Activated naive CD8-positive, alpha-beta T cell treated with anti-CD3 and anti-CD28 coated beads, Interleukin-2, amount 50 U/mL, for 24 hours (primary cell): ENCODE measurements around the gene CDH4.

Source experiments
- ATAC-seq: fragments of 150-1000 bp; cut with Tn5 transposase; one replicate; pipeline ENCODE4 v1.10.0; 2021
- DNase-seq: peaks from one replicate; pipeline ENCODE4 v3.0.0; 2021
- H3K27ac Mint-ChIP-seq: one replicate; pipeline ENCODE4 v1.8.0; 2021; ENCODE audit warnings: mild to moderate bottlenecking, mixed read lengths
- H3K27me3 Mint-ChIP-seq: one replicate; pipeline ENCODE4 v1.8.0; 2021; ENCODE audit warnings: mixed read lengths
- H3K36me3 Mint-ChIP-seq: one replicate; pipeline ENCODE4 v1.8.0; 2021; ENCODE audit warnings: low read depth, mixed read lengths
- H3K4me1 Mint-ChIP-seq: one replicate; pipeline ENCODE4 v1.8.0; 2021; ENCODE audit warnings: mixed read lengths
- H3K4me3 Mint-ChIP-seq: one replicate; pipeline ENCODE4 v1.8.0; 2021; ENCODE audit warnings: mild to moderate bottlenecking, moderate library complexity, mixed read lengths
- H3K9me3 Mint-ChIP-seq: one replicate; pipeline ENCODE4 v1.8.0; 2021; ENCODE audit warnings: mixed read lengths

CDH4 gene

DNA sequence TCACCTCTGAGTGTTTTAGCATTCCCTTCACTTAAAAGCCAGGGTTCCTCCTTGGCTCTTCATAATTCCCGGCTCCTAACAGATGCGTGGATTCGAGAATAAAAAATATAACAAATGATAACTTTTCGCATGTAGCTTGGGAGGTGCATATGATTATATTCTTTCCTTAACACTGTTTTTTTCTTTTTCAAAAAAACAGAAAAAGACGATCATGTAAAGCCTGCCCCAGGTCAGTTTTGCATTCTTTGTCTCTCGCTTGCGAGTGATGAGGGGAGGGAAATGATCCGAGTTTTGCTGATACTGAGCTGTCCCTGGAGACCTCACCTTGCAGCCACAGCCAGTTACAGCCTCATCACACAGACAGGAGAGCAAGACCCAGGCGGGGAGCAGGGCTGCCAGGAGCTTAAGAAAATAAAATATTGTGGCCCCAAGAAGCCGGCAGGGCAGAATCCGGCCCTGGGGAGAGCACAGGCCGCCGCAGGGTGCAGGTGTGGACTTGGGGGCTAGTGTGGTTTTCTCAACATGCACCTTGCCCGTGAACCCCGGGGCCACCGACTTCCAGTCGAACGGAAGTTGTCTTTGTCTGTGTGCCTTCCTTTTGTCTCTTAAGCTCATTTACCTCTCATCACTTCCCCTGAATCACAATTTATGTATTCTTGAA lies 511.8 kb downstream of the CDH4 start:
- Mint-ChIP-seq H3K9me3 (no peaks in the 10 kb centered on the region), H3K4me1 (no peaks in the 10 kb centered on the region), H3K27me3 (no peaks in the 10 kb centered on the region), H3K36me3 (no peaks in the 10 kb centered on the region), H3K27ac (no peak overlapping the region), H3K4me3 (no peak overlapping the region)
- DNase-seq (no peak), ATAC-seq (no peak)

DNA sequence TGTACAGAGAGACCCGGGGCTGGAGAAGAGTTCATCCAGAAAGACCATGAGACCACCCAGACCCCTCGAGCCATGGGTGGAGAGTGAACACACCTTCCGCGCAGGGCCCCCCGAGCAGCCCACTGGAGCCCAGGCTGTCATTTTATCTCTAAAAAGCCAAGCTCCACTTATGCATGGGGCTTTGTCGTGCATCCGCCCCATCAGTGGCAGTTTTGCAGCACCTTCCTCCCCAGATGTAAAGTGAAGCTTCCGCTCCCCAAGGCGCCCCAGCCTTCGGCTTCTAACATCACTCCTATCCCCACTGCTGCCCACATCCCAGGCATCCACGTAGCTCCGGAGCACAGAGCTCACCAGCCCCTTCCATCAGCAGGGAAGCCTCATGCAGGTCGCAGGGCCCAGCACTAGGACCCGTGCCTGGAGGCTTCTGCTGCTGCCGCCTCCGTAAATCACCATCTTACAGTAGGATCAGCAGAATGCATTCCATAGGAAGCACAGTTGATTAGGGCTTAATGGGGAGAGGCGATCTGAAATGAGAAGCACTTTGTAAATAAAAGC lies 512.5 kb downstream of the CDH4 start:
- no peak for DNase-seq

DNA sequence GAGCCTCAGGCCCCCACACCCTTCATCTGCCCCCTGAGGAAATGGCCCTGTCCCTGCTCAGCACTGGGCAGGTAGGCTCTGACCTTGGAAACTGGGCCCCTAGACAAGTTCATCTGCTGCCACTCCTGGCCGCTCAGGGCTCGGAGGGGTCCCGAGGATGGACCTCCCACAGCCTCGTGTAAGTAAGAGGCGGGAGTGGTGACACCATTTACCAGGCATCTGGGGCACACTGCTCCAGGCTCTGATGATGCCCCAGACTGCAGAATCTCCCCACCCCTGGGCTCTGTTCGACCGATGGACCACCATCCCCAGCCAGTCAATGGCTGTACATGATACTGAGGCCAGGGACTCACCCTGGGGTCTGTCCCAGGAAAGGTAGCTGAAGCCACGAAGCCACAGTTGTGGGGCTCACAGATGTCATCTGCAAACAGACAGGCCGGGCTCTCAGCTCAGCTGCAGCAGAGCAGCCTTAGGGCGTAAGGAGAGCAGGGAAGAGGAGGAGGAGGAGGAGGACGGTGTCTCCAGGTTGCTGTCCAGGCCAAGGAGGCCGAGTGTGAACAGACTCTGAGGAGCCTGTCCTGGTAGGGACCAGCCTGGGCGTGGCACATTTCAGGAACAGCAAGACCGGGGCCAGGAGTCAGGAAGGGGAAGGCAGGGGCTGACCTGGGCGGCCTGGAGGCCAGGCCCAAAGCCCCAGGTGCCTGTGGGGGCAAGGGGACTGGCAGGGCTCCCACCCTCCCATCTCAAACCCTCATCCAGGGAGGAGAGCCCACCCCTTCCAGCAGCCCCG lies 513.2 kb downstream of the CDH4 start:
- no peak overlapping the region for H3K27ac Mint-ChIP-seq
- no peaks in the 10 kb centered on the region for H3K36me3 Mint-ChIP-seq
- H3K9me3 Mint-ChIP-seq = no peaks in the 10 kb centered on the region
- H3K4me3 Mint-ChIP-seq = no peak overlapping the region
- no peaks in the 10 kb centered on the region for H3K4me1 Mint-ChIP-seq
- DNase-seq (no peak), ATAC-seq (no peak)
- H3K27me3 Mint-ChIP-seq = no peaks in the 10 kb centered on the region

More for the DNA sequence above, 512.5 kb downstream of the CDH4 start:
- Mint-ChIP-seq H3K36me3 (no peaks in the 10 kb centered on the region), H3K9me3 (no peaks in the 10 kb centered on the region), H3K4me3 (no peak overlapping the region), H3K4me1 (no peaks in the 10 kb centered on the region), H3K27ac (no peak overlapping the region), H3K27me3 (no peaks in the 10 kb centered on the region)
- ATAC-seq = no peak

DNA sequence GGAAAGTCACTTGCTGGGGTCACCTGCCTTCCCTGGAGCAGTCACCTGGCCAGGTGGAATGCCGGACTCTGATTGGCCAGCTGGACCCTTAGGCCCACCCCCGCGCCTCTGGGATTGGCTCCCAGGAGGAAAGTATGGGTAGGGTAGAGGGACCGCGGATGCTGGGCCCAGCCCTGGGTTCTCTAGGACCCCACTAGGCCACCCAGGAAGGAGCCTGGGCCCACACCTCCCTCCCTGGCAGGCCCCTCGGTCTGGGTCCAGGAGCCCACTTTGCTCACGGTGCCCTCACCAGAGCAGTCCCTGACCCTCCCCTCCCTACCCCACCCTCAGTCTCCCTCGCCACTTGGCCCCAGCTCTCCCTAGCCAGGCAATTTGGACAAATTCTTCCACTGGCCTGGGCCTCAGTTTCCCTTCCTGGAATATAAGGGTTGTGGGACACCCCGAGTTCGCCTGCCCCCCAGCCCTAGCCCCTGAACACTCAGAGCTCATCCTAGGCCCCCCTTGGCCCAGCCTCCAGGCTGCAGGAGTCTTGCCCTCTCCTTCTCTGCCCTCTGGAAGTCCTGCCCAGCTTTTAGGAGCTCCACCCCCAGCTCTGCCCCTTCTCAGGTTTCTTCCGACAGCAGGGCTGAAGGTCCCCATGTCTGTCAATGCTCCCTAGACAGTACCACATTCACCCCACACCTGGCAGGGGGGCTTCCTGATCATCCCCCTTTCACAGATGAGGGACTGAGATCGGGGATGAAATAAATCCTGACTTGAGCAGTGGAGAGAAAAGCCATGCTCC lies 514.0 kb downstream of the CDH4 start:
- H3K27ac Mint-ChIP-seq = no peak overlapping the region

DNA sequence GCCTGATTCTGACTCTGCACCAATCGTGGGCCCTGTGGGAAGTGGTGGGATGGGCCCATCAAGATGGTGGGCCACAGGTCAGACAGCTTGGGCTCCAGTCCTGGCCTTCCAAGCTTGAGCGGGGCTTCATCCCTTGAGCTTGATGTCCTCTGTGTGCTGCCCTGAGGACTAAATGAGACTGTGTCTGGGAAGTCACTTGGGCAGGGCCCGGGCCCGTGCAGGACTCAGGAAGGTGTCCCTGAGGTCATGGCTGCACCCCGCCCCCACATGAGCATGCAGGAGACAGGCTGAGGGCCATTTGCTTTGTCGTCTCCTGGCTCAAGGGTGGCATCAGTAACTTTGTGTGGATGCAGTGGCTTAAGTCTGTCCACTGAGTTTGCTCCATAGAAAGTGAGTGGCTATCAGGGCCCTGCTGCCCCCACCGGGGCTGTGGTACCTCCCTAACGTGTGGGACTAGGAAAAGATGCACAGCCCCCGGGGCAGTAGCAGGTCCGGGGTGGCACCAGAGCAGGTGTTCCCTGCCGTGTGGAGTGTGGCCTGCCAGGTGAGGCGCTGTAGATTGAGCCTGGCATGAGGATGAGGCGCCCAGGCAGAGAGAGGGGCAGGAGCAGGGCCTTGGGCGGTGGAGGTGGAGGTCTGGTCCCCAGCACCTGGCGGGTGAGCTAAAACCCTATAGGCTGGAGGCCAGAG lies 515.0 kb downstream of the CDH4 start:
- H3K4me3 Mint-ChIP-seq = no peak overlapping the region
- H3K9me3 Mint-ChIP-seq = no peaks in the 10 kb centered on the region
- no peaks in the 10 kb centered on the region for H3K27me3 Mint-ChIP-seq
- ATAC-seq (no peak), DNase-seq (no peak)
- no peaks in the 10 kb centered on the region for H3K36me3 Mint-ChIP-seq
- no peak overlapping the region for H3K27ac Mint-ChIP-seq
- no peaks in the 10 kb centered on the region for H3K4me1 Mint-ChIP-seq

More for the DNA sequence above, 514.0 kb downstream of the CDH4 start:
- ATAC-seq (no peak), DNase-seq (no peak)
- Mint-ChIP-seq H3K36me3 (no peaks in the 10 kb centered on the region), H3K27me3 (no peaks in the 10 kb centered on the region), H3K4me3 (no peak overlapping the region), H3K9me3 (no peaks in the 10 kb centered on the region), H3K4me1 (no peaks in the 10 kb centered on the region)

DNA sequence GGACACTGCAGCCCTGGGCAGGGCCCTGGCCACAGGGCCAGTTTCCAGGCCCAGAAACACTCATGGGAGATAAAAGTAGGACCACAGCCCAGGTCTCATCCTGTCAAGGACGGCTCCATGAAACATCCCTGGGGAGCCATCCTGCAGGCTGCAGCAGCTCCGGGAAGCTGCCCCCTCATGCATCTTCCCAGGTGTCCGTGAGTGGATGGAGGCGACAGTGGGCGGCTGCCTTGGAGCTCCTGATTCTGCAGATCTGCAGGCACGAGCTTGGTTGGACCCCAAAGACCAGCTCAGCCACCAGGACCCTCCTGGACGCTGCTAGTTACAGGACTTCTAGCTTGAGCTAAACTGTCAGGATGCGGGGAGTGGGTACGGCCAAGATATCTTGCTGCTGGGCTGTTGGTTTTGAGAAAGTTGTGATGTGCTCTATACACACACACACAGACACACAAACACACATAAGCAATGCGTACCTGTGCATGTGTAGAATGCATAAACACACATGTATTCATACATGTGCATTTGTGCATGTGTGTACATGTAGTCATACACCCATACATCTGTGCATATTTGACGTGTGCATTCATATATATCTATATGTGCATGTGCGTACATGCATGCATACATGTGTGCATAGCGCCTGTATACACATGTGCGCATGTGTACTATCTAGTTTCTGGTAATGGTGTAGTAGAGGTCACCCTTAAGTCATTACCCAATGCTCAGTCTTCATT lies 515.9 kb downstream of the CDH4 start:
- Mint-ChIP-seq H3K27ac (no peak overlapping the region), H3K4me3 (no peak overlapping the region), H3K4me1 (no peaks in the 10 kb centered on the region), H3K27me3 (no peaks in the 10 kb centered on the region), H3K36me3 (no peaks in the 10 kb centered on the region), H3K9me3 (no peaks in the 10 kb centered on the region)
- no peak for DNase-seq
- no peak for ATAC-seq

DNA sequence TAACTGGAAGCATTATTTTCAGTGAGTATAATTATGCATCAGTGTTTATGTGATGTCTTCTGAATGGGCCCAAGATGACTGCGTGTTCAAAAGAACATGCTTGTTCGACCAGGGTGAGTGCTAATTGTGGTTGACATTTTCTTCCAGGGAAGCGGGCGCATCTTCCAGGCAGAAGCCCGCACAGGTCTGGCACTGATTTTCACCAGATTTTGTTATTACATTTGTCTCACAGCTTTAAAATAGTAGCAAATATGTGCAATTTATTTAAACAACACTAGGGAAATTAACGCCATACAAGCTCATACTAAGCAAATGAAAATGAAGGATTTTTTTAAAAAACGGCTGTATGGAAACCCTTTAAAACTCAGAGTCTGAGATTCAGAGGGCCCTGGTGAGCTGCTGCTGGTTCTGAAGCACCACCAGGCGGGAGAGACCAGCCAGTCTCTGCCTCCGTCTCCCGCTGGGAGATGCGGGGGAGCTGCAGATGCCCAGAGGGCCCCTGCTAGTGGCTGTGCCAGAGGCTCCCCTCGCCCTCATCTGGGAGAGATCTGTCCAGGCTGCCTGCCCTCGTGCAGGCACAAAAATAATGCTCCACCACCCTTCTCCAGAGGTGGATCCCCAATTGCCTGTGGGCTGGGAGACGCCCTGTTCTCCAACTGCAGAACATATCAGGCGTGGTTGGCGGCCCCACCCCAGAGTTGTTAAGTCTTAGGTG lies 516.7 kb downstream of the CDH4 start:
- Mint-ChIP-seq H3K27me3 (no peaks in the 10 kb centered on the region), H3K27ac (no peak overlapping the region), H3K36me3 (no peaks in the 10 kb centered on the region), H3K4me1 (no peaks in the 10 kb centered on the region), H3K9me3 (no peaks in the 10 kb centered on the region), H3K4me3 (no peak overlapping the region)
- DNase-seq = no peak
- ATAC-seq = no peak

DNA sequence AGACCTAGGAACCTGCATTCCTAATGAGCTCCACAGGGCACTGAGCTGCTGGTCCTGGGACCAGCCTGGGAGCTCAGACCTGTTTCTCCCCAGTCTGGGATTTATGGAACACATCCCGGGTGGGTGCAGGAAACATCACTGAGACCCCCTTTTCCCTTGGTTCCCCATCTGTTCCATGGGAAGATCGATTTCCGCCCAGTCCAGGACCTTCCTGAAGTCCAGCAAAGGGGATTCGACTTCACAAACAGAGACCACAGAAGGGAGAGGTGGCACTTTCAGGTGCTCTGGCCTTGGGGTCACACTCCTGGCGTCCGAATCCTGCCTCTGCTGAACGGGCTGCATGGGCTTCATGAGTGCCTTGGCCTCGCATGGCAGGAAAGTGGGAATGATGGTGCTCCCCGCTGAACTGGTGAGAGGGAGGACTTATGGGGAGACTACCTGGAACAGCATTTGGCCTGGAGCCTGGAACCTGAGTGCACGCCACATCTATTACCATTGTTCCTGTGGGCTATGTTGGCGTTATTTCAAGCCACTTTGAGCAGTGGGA lies 517.3 kb downstream of the CDH4 start:
- ATAC-seq = no peak
- no peak overlapping the region for H3K27ac Mint-ChIP-seq
- no peak for DNase-seq
- H3K4me3 Mint-ChIP-seq = no peak overlapping the region
- H3K4me1 Mint-ChIP-seq = no peaks in the 10 kb centered on the region
- H3K36me3 Mint-ChIP-seq = no peaks in the 10 kb centered on the region
- no peaks in the 10 kb centered on the region for H3K9me3 Mint-ChIP-seq
- H3K27me3 Mint-ChIP-seq = no peaks in the 10 kb centered on the region

DNA sequence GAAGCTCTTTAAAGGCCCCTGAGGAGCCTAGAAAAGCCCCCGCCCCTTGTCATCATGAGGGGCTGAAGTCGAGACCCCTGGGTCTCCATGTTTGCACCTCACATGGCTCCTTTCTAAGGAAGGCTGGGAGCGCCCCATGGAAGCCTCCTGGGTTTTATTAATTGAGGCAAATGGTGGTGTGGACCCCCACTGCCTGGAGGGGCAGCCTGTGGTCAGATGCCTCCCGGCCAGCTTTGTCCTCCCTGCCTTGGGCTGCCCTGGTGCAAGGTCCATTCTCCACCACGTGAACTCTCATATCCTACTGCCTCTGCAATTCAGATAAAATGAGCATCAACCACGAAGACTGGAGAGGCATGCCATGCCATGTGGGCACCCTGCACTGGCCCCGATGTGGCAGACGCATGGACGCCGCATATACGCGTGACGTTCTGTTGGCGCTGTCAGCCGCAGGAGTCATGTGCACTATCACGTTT lies 518.1 kb downstream of the CDH4 start:
- Mint-ChIP-seq H3K4me1 (no peaks in the 10 kb centered on the region), H3K27ac (no peak overlapping the region), H3K36me3 (no peaks in the 10 kb centered on the region), H3K9me3 (no peaks in the 10 kb centered on the region), H3K27me3 (no peaks in the 10 kb centered on the region), H3K4me3 (no peak overlapping the region)
- DNase-seq = no peak
- no peak for ATAC-seq

DNA sequence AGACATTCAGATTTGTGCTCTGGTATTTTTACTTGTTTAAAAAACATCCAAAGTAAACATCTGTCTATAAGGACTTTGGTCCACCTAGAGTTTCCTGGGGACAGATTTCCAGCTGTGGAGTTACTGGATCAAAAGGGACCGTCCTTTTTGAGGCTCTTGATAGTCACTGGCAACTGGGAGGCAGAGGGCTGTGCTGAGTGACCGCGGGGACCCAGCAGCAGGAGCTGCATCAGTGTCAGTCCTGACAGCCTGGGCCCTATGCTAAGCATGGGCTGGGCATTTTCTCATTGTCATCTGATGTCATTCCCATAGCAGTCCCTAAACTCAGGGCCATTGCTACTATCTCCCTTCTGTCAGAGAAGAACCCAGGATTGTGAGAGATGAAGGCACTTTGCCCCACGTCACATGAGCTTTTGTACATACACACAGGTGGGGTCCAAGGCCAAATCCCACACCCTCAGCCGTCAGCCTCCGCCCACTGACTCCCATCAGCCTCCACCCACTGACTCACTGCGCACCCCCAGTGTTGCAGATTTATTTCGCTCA lies 519.8 kb downstream of the CDH4 start:
- DNase-seq = no peak
- no peaks in the 10 kb centered on the region for H3K4me1 Mint-ChIP-seq
- H3K27ac Mint-ChIP-seq = no peak overlapping the region
- no peak overlapping the region for H3K4me3 Mint-ChIP-seq
- H3K27me3 Mint-ChIP-seq = no peaks in the 10 kb centered on the region
- no peak for ATAC-seq
- H3K36me3 Mint-ChIP-seq = no peaks in the 10 kb centered on the region
- H3K9me3 Mint-ChIP-seq = no peaks in the 10 kb centered on the region

DNA sequence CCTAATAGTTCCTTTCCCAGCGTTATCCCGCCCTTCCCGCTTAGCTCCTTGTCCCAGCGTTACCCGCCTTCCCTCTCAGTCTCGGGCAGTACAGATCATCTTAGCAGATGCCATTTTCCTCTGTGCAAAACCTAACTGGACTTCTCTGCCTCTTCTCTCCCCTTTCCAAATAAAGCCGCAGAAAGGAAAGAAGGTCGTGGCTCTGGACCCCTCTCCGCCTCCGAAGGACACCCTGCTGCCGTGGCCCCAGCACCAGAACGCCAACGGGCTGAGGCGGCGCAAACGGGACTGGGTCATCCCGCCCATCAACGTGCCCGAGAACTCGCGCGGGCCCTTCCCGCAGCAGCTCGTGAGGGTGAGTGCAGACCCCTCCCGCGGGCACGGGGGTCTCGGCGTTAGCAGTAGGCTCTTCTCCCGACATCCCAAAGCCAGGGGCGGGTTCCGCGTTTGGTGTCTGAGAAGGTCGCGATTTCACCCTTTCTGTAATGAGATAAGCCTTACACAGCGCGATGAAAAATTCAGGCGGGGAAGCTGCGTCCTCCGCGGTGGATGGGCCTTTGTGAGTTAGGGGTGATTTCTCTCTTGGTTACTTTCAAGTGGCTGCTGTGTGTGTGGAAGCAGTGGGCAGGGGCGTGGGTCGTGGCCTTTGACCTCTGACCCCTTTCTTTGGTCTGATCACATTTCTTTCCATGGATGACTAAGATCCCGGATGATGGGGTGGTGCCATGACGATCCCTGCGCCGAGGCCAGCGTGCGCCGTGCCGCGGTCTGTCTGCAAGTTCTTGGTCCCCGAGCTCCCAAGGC lies 521.0 kb downstream of the CDH4 start:
- ATAC-seq (no peak), DNase-seq (no peak)
- Mint-ChIP-seq H3K9me3 (no peaks in the 10 kb centered on the region), H3K4me3 (no peak overlapping the region), H3K27ac (no peak overlapping the region), H3K36me3 (no peaks in the 10 kb centered on the region), H3K4me1 (no peaks in the 10 kb centered on the region), H3K27me3 (no peaks in the 10 kb centered on the region)

DNA sequence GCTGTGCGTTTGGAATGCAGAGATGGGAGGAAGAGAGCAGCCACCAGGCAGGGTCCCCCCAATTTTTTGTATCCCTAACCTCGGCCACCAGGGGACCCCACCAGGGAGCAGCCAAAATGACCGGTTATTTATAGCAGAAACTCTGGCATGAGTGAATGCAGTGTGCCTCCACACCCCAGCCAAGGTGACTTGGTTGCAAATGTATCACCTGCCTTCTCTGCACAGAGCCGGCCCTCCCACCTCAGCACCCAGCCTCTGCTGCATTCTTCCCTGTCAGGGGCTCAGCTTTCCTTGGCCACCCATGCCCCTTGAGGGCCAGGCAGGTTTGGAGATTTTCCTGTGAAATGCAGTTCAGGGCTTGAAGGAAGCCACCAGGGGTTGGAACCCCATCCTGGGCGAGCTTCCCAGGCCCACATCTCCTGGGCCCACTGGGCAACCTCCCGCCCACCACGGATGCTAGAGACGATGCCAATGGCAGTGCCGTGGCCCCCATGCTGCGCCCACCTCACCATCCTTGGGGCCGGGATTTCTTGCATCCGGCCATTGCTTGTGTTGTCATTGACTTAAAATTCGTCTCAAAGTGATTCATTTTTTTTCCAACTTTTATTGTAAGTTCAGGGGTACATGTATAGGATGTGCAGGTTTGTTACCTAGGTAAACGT lies 522.0 kb downstream of the CDH4 start:
- DNase-seq (no peak), ATAC-seq (no peak)
- no peak overlapping the region for H3K4me3 Mint-ChIP-seq
- H3K27me3 Mint-ChIP-seq = no peaks in the 10 kb centered on the region
- H3K36me3 Mint-ChIP-seq = no peaks in the 10 kb centered on the region
- no peaks in the 10 kb centered on the region for H3K9me3 Mint-ChIP-seq
- H3K27ac Mint-ChIP-seq = no peak overlapping the region
- H3K4me1 Mint-ChIP-seq = no peaks in the 10 kb centered on the region
